Measurements from ENCODE around the gene FYN.

The FYN gene

GRCh38 chr6:111615916-111616612 lies 257.2 kb downstream of the FYN start:
- no peak for FAIRE-seq

DNA sequence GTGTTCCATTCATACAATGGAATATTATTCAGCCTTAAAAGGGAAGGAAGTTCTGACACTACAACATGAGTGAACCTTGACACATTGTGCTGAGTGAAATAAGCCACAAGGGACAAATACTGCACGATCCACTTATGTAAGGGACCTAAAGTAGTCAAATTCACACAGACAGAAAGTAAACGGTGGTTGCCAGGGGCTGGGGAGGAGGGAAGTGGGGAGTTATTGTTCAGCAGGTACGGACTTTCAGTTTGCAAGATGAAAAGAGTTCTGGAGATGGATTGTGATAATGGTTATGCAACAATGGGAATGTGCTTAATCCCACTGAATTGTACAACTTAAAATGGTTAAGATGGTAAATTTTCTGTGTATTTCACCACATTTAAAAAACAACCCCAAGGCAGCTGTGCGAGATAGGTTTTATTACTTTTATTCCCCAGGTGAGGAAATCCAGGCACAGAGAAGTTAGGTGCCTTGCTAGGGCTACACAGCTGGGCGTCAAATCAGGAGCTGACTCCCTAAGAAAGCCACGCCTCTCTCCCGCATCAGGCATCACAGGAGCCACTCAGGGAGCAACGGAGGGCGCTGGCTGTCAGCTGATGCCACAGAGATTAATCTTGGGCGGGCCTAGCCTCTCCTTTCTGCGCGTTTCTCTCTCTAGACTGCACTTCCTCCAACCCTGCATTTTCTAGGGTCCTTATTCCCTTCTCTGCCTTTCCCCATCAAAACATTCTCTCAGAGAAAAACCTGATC lies 258.2 kb downstream of the FYN start:
- FAIRE-seq: no peak

- no peak for FAIRE-seq
Observed at GRCh38 chr6:111612379-111612778, 260.9 kb downstream of the FYN start.

DNA sequence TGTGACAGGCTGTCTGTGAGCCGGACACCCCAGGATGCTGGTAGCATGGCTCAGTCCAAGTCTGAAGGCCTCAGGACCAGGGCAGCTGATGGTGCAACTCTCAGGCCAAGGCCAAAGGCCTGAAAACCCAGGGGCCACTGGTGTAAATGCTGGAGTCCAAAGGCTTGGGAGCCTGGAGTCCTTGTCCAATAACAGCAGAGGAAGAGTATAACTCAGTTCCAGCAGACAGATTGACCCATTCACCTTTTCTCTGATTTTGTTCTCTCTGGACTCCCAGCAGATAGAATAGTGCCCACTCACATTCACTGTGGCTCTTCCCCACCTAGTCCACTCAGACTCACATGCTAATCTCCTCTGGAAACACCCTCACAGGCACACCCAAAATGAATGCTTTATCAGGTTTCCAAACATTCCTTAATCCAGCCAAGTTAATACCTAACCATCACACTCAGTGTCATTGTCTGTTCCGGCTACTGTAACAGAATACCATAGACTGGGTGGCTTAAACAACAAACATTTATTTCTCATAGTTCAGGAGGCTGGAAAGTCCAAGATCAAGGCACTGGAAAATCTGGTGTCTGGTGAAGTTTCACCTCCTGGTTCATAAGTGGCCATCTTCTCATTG lies 262.6 kb downstream of the FYN start:
- no peak for FAIRE-seq
